Ascending aorta (tissue), 2 donors: Measurements from ENCODE around the gene LDLR. TPM values are rescaled to one million over a fixed set of nuclear protein-coding genes. Genes with fewer than 3 reads are reported as not detected.

ENCODE experiments used
- DNase-seq, 2 donors: peaks; one replicate each; pipeline ENCODE4 v3.0.0-alpha.2; 2019; ENCODE audit warnings: low spot score in 2 of 2
- H3K27ac ChIP-seq, 2 donors: fragments of 200-600 bp; sonication (generic); one replicate each; pipeline ENCODE4 v1.5.1; 2016 to 2017; ENCODE audit warnings: mild to moderate bottlenecking in 1 of 2
- H3K27me3 ChIP-seq: fragments of 200-600 bp; sonication (generic); one replicate; pipeline ENCODE4 v1.5.1; 2017
- H3K36me3 ChIP-seq, 2 donors: fragments of 200-600 bp; sonication (generic); one replicate each; pipeline ENCODE4 v1.5.1; 2016
- H3K4me1 ChIP-seq, 2 donors: fragments of 200-600 bp; sonication (generic); one replicate each; pipeline ENCODE4 v1.5.1; 2016 to 2017; ENCODE audit warnings: mild to moderate bottlenecking in 1 of 2
- H3K4me3 ChIP-seq, 2 donors: fragments of 200-600 bp; sonication (generic); one replicate each; pipeline ENCODE4 v1.5.1; 2016 to 2017; ENCODE audit warnings: mild to moderate bottlenecking in 1 of 2
- H3K9me3 ChIP-seq, 2 donors: fragments of 200-600 bp; sonication (generic); one replicate each; pipeline ENCODE4 v1.5.1; 2016
- intact Hi-C: fragments of 100-400 bp; cut with DNase I; formaldehyde crosslinking; loops from one replicate; pipeline ENCODE4 v1.15.1; 2023
- total RNA-seq: library from RNA; depleted of rRNA; stranded (reverse); fragments of >200 nt; gene quantifications from one replicate; pipeline ENCODE4 v1.1.0, GENCODE V29; 2016
- TF ChIP-seq, protein P1 (sequence below), 3 experiments: fragments of 200-600 bp in 2 of 3; fragments of 450-650 bp in 1 of 3; sonication (generic) in 2 of 3; IDR thresholded peaks; one replicate each; pipeline ENCODE4 v1.5.1; 2016 to 2019; ENCODE audit warnings: antibody characterized with exemption in 3 of 3, mild to moderate bottlenecking in 1 of 3, moderate library complexity in 1 of 3

The LDLR gene
- total RNA-seq, 1 donor from 2014 or later = 37.4 TPM

- Histone ChIP-seq H3K4me1 (no peaks in the 10 kb centered on the region), H3K36me3 (peaks cover 5 to 28% of the 10 kb centered on the region in 2 donors), H3K9me3 (no peaks in the 10 kb centered on the region), H3K27ac (no peak overlapping the region), H3K27me3 (no peaks in the 10 kb centered on the region), H3K4me3 (no peak overlapping the region)
- no peak for DNase-seq
- TF ChIP-seq, protein P1, sequence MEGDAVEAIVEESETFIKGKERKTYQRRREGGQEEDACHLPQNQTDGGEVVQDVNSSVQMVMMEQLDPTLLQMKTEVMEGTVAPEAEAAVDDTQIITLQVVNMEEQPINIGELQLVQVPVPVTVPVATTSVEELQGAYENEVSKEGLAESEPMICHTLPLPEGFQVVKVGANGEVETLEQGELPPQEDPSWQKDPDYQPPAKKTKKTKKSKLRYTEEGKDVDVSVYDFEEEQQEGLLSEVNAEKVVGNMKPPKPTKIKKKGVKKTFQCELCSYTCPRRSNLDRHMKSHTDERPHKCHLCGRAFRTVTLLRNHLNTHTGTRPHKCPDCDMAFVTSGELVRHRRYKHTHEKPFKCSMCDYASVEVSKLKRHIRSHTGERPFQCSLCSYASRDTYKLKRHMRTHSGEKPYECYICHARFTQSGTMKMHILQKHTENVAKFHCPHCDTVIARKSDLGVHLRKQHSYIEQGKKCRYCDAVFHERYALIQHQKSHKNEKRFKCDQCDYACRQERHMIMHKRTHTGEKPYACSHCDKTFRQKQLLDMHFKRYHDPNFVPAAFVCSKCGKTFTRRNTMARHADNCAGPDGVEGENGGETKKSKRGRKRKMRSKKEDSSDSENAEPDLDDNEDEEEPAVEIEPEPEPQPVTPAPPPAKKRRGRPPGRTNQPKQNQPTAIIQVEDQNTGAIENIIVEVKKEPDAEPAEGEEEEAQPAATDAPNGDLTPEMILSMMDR (IDR thresholded peaks at IDR 0.05) = no peak
- intact Hi-C loops = no loop called here
These were observed 24.4 kb upstream of the LDLR start for GRCh38 chr19:11064831-11065303.

- intact Hi-C loops = no loop called here
- no peak for DNase-seq
- H3K36me3 ChIP-seq = peaks cover 0 to 18% of the 10 kb centered on the region in 2 donors
- TF ChIP-seq, protein P1 (IDR thresholded peaks at IDR 0.05) = no peak
- no peaks in the 10 kb centered on the region for H3K9me3 ChIP-seq
- no peak overlapping the region for H3K27ac ChIP-seq
- H3K27me3 ChIP-seq = no peaks in the 10 kb centered on the region
- no peak overlapping the region for H3K4me3 ChIP-seq
- no peaks in the 10 kb centered on the region for H3K4me1 ChIP-seq
These were observed 22.9 kb upstream of the LDLR start for GRCh38 chr19:11066326-11066725.

- DNase-seq = no peak
These were observed 21.7 kb upstream of the LDLR start for GRCh38 chr19:11067356-11068113.

GRCh38 chr19:11069561-11069960 lies 19.7 kb upstream of the LDLR start:
- peaks cover 0 to 12% of the 10 kb centered on the region in 2 donors for H3K36me3 ChIP-seq
- TF ChIP-seq, protein P1 (IDR thresholded peaks at IDR 0.05) = no peak
- H3K4me3 ChIP-seq = no peak overlapping the region
- no peaks in the 10 kb centered on the region for H3K27me3 ChIP-seq
- no peaks in the 10 kb centered on the region for H3K4me1 ChIP-seq
- intact Hi-C loops = no loop called here
- no peak overlapping the region for H3K27ac ChIP-seq
- no peaks in the 10 kb centered on the region for H3K9me3 ChIP-seq
- DNase-seq = no peak

More at GRCh38 chr19:11067356-11068113, 21.7 kb upstream of the LDLR start:
- intact Hi-C loops = no loop called here
- H3K4me3 ChIP-seq = no peak overlapping the region
- H3K9me3 ChIP-seq = no peaks in the 10 kb centered on the region
- H3K27me3 ChIP-seq = no peaks in the 10 kb centered on the region
- H3K36me3 ChIP-seq = peaks cover 0 to 13% of the 10 kb centered on the region in 2 donors
- H3K4me1 ChIP-seq = no peaks in the 10 kb centered on the region
- TF ChIP-seq, protein P1 (IDR thresholded peaks at IDR 0.05) = no peak
- no peak overlapping the region for H3K27ac ChIP-seq

DNA sequence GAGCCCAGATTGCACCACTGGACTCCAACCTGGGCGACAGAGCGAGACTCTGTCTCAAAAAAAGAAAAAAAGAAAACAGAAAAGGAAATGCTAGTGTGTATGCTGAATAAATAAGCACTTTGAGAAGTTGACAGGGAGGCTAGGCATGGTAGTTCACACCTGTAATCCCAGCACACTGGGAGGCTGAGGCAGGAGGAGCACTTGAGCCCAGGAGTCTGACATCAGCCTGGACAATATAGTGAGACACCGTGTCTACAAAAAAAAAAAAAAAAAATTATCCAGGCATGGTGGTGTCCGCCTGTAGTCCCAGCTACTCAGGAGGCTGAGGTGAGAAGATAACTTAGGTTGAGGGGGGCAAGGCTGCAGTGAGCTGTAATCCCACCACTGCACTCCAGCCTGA lies 19.1 kb upstream of the LDLR start:
- Histone ChIP-seq H3K27ac (no peak overlapping the region), H3K27me3 (no peaks in the 10 kb centered on the region), H3K36me3 (peaks cover 0 to 12% of the 10 kb centered on the region in 2 donors), H3K4me3 (no peak overlapping the region), H3K9me3 (no peaks in the 10 kb centered on the region), H3K4me1 (no peaks in the 10 kb centered on the region)
- DNase-seq = no peak
- TF ChIP-seq, protein P1 (IDR thresholded peaks at IDR 0.05) = no peak
- intact Hi-C loops = no loop called here
